NT2/D1 (cell line): Measurements from ENCODE around the gene ZNF556.

ENCODE experiments used
- DNase-seq: peaks from one replicate; pipeline ENCODE4 v3.0.0-alpha.2; 2011; ENCODE audit warnings: low read depth, low spot score
- H3K27me3 ChIP-seq: 2 replicates; pipeline ENCODE4 v1.6.0; 2011; ENCODE audit warnings: mild to moderate bottlenecking; ENCODE audit not compliant: insufficient read length, insufficient read depth
- H3K36me3 ChIP-seq: 2 replicates; pipeline ENCODE4 v1.6.1; 2011; ENCODE audit warnings: mild to moderate bottlenecking, low read length, mixed read lengths; ENCODE audit not compliant: insufficient read depth, insufficient read length
- H3K4me1 ChIP-seq: 2 replicates; pipeline ENCODE4 v1.5.1; 2011; ENCODE audit not compliant: insufficient read depth, insufficient read length
- H3K4me3 ChIP-seq: 2 replicates; pipeline ENCODE4 v1.5.1; 2011; ENCODE audit warnings: low read depth; ENCODE audit not compliant: insufficient read length
- H3K9ac ChIP-seq: 2 replicates; pipeline ENCODE4 v1.6.0; 2011; ENCODE audit warnings: low read depth; ENCODE audit not compliant: insufficient read length
- H3K9me3 ChIP-seq: 2 replicates; pipeline ENCODE4 v1.5.1; 2011; ENCODE audit warnings: mild to moderate bottlenecking, low read length; ENCODE audit not compliant: insufficient read depth
- SUZ12 ChIP-seq: IDR thresholded peaks from 2 replicates; pipeline ENCODE4 v1.6.1; 2011; ENCODE audit not compliant: insufficient read length, insufficient read depth; ENCODE audit errors: extremely low read depth
- YY1 ChIP-seq: IDR thresholded peaks from 2 replicates; pipeline ENCODE4 v1.6.1; 2011; ENCODE audit not compliant: insufficient read length, insufficient read depth
- ZNF274 ChIP-seq: IDR thresholded peaks from 2 replicates; pipeline ENCODE4 v1.6.1; 2011; ENCODE audit warnings: mild to moderate bottlenecking, low read depth, low read length

ZNF556 gene

GRCh38 chr19:2845107-2845506 is 22.0 kb upstream of the ZNF556 start:
- Histone ChIP-seq H3K9ac (no peak overlapping the region), H3K4me1 (peaks cover 3% of the 10 kb centered on the region), H3K4me3 (no peak overlapping the region), H3K27me3 (peaks cover 7% of the 10 kb centered on the region), H3K9me3 (peaks cover 41% of the 10 kb centered on the region), H3K36me3 (peaks cover 19% of the 10 kb centered on the region)
- DNase-seq, result no peak
- TF ChIP-seq ZNF274 (no peak), YY1 (no peak), SUZ12 (no peak)

GRCh38 chr19:2846180-2846894 is 20.8 kb upstream of the ZNF556 start:
- Histone ChIP-seq H3K9me3 (peaks cover 52% of the 10 kb centered on the region), H3K27me3 (peaks cover 7% of the 10 kb centered on the region), H3K36me3 (peaks cover 32% of the 10 kb centered on the region), H3K4me1 (peaks cover 3% of the 10 kb centered on the region), H3K9ac (no peak overlapping the region), H3K4me3 (no peak overlapping the region)
- no peak for DNase-seq
- TF ChIP-seq ZNF274 (no peak), YY1 (no peak), SUZ12 (no peak)

- Histone ChIP-seq H3K9me3 (peaks cover 64% of the 10 kb centered on the region), H3K36me3 (peaks cover 43% of the 10 kb centered on the region), H3K9ac (no peak overlapping the region), H3K4me3 (no peak overlapping the region), H3K4me1 (no peaks in the 10 kb centered on the region), H3K27me3 (no peaks in the 10 kb centered on the region)
- no peak for TF ChIP-seq ZNF274
- TF ChIP-seq SUZ12, result no peak
- TF ChIP-seq YY1, result no peak
- DNase-seq, result no peak
Measured at GRCh38 chr19:2847507-2847906, 19.6 kb upstream of the ZNF556 start.

GRCh38 chr19:2848616-2849015 is 18.5 kb upstream of the ZNF556 start:
- Histone ChIP-seq H3K36me3 (peaks cover 54% of the 10 kb centered on the region), H3K9me3 (peaks cover 75% of the 10 kb centered on the region), H3K4me3 (no peak overlapping the region), H3K27me3 (no peaks in the 10 kb centered on the region), H3K9ac (no peak overlapping the region), H3K4me1 (no peaks in the 10 kb centered on the region)
- no peak for DNase-seq
- no peak for TF ChIP-seq SUZ12
- TF ChIP-seq YY1, result no peak
- no peak for TF ChIP-seq ZNF274

GRCh38 chr19:2850256-2850925 is 16.7 kb upstream of the ZNF556 start:
- no peak for DNase-seq
- Histone ChIP-seq H3K4me3 (no peak overlapping the region), H3K9me3 (peaks cover 83% of the 10 kb centered on the region), H3K9ac (no peak overlapping the region), H3K27me3 (no peaks in the 10 kb centered on the region), H3K4me1 (no peaks in the 10 kb centered on the region), H3K36me3 (peaks cover 61% of the 10 kb centered on the region)
- no peak for TF ChIP-seq SUZ12
- no peak for TF ChIP-seq YY1
- TF ChIP-seq ZNF274, result no peak

- Histone ChIP-seq H3K36me3 (peaks cover 51% of the 10 kb centered on the region), H3K27me3 (no peaks in the 10 kb centered on the region), H3K4me3 (no peak overlapping the region), H3K9me3 (peaks cover 76% of the 10 kb centered on the region), H3K4me1 (no peaks in the 10 kb centered on the region), H3K9ac (no peak overlapping the region)
- TF ChIP-seq SUZ12 (no peak), ZNF274 (no peak), YY1 (no peak)
- no peak for DNase-seq
Measured at GRCh38 chr19:2852598-2852997, 14.5 kb upstream of the ZNF556 start.

GRCh38 chr19:2853015-2853606 is 14.0 kb upstream of the ZNF556 start:
- H3K27me3 ChIP-seq, result no peaks in the 10 kb centered on the region
- DNase-seq, result no peak
- no peak for TF ChIP-seq SUZ12
- H3K36me3 ChIP-seq, result peaks cover 51% of the 10 kb centered on the region
- no peak overlapping the region for H3K4me3 ChIP-seq
- H3K9ac ChIP-seq, result no peak overlapping the region
- no peaks in the 10 kb centered on the region for H3K4me1 ChIP-seq
- peaks cover 76% of the 10 kb centered on the region for H3K9me3 ChIP-seq
